ENCODE results near the gene STON2.
"Not testable (repeated sequence)": the region's sequence is repeated elsewhere in the genome, so short reads cannot be mapped to it uniquely, and the experiment has no call there.

Gene STON2

DNA sequence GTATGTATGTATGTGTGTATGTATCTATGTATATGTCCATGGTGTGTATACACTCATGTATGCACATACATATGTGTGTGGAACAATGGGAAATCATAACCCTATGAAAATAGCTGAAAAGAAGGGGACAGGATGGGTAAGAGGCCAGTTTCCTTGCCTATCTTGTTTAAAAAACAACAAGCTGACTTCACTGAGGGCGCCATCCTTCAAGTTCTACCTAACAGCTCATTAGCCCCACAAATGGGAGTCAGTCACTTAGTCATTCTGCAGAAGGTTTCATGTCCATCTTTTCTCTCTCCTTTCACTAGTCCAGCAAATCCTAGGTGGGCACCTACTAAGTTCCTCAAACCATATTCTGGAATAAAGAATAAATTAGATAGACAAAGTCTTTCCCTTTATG lies 14.7 kb downstream of the STON2 start:
- TF ChIP-seq, protein P1, sequence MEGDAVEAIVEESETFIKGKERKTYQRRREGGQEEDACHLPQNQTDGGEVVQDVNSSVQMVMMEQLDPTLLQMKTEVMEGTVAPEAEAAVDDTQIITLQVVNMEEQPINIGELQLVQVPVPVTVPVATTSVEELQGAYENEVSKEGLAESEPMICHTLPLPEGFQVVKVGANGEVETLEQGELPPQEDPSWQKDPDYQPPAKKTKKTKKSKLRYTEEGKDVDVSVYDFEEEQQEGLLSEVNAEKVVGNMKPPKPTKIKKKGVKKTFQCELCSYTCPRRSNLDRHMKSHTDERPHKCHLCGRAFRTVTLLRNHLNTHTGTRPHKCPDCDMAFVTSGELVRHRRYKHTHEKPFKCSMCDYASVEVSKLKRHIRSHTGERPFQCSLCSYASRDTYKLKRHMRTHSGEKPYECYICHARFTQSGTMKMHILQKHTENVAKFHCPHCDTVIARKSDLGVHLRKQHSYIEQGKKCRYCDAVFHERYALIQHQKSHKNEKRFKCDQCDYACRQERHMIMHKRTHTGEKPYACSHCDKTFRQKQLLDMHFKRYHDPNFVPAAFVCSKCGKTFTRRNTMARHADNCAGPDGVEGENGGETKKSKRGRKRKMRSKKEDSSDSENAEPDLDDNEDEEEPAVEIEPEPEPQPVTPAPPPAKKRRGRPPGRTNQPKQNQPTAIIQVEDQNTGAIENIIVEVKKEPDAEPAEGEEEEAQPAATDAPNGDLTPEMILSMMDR (conservative IDR thresholded peaks at IDR 0.05; ENCODE audit: low read depth, low read length), result no peak
- no peak overlapping the region for H3K4me3 ChIP-seq (ENCODE audit: low read depth, low read length)
- no peak for DNase-seq (ENCODE audit: low read depth)

DNA sequence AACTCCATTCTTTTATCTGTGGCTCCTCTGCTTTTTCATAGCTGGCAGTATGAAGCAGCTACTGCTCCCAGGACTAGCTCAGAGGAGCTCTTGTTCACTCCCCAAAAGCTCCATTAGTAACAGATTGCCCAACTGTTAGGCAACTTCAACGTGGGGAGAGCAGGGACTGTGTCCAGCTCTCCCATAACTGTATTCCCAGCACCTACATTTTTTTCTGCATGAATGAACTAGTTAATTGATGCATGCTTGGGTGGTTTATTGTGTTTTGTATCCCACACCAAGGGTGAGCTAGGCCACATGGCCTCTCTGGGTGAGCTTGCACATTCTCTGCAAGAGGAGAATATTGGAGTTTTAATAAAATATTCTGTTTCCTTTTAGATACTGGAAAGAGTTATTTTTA lies 15.2 kb downstream of the STON2 start:
- peak; percentile 16 for DNase-seq (ENCODE audit: low read depth)
- no peak overlapping the region for H3K4me3 ChIP-seq (ENCODE audit: low read depth, low read length)
- TF ChIP-seq, protein P1 (conservative IDR thresholded peaks at IDR 0.05; ENCODE audit: low read depth, low read length), result no peak

DNA sequence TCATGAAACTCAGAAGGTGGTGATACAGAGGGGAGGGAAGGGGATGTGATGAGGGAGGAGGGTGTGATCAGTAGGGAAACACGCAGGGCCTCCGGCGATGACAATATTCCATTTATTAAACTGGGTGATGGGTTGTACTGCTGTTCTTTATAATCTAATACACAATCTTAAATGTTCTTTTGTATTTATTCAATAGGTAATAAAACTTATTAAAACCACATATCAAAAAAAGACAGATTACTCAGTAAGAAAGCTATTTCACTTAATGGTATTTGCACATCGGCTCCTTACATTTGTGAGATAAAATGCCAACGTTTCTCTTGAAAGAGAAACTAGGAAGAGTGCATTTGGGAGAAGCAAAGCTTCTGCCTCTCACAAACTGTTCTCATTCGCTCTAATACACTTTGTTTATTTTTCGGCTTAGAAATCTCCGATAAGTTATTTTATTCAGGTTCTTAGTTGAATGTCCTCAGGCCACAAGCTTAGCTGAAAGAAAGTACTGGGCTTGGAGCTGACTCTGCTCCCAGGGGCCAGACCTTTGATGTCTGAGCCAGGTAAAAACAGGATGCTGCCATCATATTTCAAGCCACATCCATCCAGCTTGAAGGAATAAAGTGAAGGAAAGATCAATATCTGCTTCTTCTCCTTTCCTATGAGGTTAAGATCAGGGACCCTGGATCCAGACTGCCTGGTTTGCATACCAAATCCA lies 17.5 kb downstream of the STON2 start:
- DNase-seq (ENCODE audit: low read depth), result no peak
- H3K4me3 ChIP-seq (ENCODE audit: low read depth, low read length), result no peak overlapping the region
- TF ChIP-seq, protein P1 (conservative IDR thresholded peaks at IDR 0.05; ENCODE audit: low read depth, low read length), result no peak

DNA sequence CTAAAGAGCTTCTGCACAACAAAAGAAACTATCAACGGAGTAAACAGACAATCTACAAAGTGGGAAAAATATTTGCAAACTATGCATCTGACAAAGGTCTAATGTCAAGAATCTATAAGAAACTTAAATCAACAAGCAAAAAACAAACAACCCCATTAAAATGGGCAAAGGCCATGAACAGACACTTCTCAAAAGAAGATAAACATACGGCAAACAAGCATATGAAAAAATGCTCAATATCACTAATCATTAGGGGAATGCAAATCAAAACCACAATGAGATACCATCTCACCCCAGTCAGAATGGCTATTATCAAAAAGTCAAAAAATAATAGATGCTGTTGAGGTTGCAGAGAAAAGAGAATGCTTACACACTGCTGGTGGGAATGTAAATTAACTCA lies 20.1 kb downstream of the STON2 start:
- DNase-seq (ENCODE audit: low read depth); H3K4me3 ChIP-seq (ENCODE audit: low read depth, low read length): not testable (repeated sequence)

DNA sequence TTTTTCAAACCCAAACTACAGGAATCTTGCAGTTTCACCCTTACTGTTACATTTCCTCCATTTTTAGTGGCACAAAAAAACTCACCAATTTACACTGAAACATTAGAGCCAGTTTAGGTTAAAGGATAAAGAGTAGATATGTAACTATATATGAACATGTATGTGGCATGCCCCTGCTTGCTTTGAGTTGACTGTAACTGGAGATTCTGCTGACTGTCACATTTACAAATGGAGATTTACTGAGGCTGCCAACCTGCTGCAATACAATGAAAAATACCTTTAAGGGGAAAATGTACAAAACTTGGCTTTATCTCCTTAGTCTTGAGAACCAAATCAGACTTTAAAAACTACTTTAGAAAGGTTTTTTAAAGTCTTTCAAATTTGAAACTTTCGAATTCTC lies 28.3 kb downstream of the STON2 start:
- DNase-seq (ENCODE audit: low read depth), result no peak
- TF ChIP-seq, protein P1 (conservative IDR thresholded peaks at IDR 0.05; ENCODE audit: low read depth, low read length), result no peak

DNA sequence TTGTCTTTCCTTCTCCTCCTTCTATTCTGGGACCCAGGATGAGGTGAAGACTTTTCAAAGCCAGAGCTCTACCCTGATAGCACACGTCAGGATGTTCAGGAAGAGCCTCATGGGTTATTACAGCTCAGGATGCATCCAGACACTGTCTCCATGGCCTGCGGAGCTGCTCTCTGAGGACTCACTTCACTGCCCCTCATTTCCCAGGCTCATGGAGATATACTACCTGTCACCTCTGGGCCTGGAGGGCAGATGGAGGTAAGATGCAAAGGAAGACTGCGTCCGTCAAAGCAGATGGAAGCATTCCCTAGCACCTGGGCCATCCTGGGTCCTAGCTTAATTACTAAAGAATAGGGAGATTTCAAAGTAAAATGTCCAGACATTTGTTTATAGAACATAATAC lies 32.6 kb downstream of the STON2 start:
- no peak for DNase-seq (ENCODE audit: low read depth)
- TF ChIP-seq, protein P1 (conservative IDR thresholded peaks at IDR 0.05; ENCODE audit: low read depth, low read length), result no peak

More for the DNA sequence above, 28.3 kb downstream of the STON2 start:
- no peak overlapping the region for H3K4me3 ChIP-seq (ENCODE audit: low read depth, low read length)

DNA sequence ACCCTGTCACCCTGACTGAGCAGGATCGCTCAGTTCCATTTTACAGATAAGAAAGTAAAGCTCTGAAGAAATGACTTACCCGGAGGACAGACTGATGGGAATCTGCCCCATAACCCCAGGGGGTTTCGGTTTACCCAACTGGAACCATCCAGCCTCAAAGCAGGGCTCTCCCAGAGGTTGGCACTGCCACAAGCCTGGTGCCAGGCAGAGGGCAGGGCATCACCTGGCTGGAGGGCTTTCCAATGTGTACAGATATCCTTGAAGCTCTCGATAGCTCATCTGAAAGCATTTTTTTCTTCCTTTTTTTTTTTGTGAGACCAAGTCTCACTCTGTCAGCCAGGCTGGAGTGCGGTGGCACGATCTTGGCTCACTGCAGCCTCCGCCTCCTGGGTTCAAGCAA lies 33.2 kb downstream of the STON2 start:
- DNase-seq (ENCODE audit: low read depth), result no peak
- no peak overlapping the region for H3K4me3 ChIP-seq (ENCODE audit: low read depth, low read length)
- TF ChIP-seq, protein P1 (conservative IDR thresholded peaks at IDR 0.05; ENCODE audit: low read depth, low read length), result no peak

More for the DNA sequence above, 32.6 kb downstream of the STON2 start:
- no peak overlapping the region for H3K4me3 ChIP-seq (ENCODE audit: low read depth, low read length)

Data from choroid plexus epithelial cell (primary cell).